Spleen (tissue), 7 donors: ENCODE measurements around the gene RAVER2.

Experiments
- POLR2A ChIP-seq, 3 donors: fragments of 450-650 bp; IDR thresholded peaks; one replicate each; pipeline ENCODE4 v1.5.1; 2017; ENCODE audit warnings: antibody characterized with exemption in 3 of 3, mild to moderate bottlenecking in 1 of 3
- POLR2AphosphoS5 ChIP-seq, 3 donors: sonication (generic); formaldehyde crosslinking; IDR thresholded peaks; one replicate each; pipeline ENCODE4 v1.5.1; 2017; ENCODE audit warnings: antibody characterized with exemption in 3 of 3
- TF ChIP-seq, protein P1 (sequence below), 11 experiments: fragments of 200-600 bp in 7 of 11; fragments of 450-650 bp in 4 of 11; sonication (generic) in 4 of 11; IDR thresholded peaks in 8 of 11; conservative IDR thresholded peaks in 3 of 11; 1 replicate in 7 of 11; 2 replicates in 4 of 11; pipeline versions ENCODE4 v1.4.0 to v1.8.0; 2016 to 2021; ENCODE audit warnings: antibody characterized with exemption in 11 of 11, inconsistent platforms in 4 of 11, mild to moderate bottlenecking in 1 of 11
- donor health status: DM: no; HTN: no; CAD: no; lungs with moderate emphysema.
- donor health status: DM: no; HTN: no; CAD: no.
- donor health status: DM: no; HTN: no; CAD: no.

DNA sequence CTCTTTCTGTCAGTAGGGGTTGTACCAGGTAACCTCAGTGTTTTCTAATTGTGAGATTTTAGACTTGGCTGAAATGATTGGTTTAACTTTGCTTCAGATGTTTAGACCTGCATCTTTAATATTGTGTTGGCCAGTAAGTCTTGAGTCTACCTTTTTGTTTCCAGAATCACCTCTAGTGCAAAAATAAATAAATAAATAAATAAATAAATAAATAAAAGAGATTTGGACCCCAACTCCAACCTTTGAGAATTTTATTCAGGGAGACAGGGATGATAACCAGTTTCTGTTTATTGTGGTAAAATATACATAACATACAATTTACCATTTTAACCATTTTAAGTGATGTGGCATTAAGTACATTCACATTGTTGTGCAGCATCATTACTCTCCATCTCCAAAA is 64.4 kb downstream of the RAVER2 start:
- TF ChIP-seq, protein P1, sequence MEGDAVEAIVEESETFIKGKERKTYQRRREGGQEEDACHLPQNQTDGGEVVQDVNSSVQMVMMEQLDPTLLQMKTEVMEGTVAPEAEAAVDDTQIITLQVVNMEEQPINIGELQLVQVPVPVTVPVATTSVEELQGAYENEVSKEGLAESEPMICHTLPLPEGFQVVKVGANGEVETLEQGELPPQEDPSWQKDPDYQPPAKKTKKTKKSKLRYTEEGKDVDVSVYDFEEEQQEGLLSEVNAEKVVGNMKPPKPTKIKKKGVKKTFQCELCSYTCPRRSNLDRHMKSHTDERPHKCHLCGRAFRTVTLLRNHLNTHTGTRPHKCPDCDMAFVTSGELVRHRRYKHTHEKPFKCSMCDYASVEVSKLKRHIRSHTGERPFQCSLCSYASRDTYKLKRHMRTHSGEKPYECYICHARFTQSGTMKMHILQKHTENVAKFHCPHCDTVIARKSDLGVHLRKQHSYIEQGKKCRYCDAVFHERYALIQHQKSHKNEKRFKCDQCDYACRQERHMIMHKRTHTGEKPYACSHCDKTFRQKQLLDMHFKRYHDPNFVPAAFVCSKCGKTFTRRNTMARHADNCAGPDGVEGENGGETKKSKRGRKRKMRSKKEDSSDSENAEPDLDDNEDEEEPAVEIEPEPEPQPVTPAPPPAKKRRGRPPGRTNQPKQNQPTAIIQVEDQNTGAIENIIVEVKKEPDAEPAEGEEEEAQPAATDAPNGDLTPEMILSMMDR (IDR thresholded peaks at IDR 0.05 in 8 of 11, conservative IDR thresholded peaks at IDR 0.05 in 3 of 11), result no peak
- TF ChIP-seq POLR2AphosphoS5 (IDR thresholded peaks at IDR 0.05), result no peak
- TF ChIP-seq POLR2A (IDR thresholded peaks at IDR 0.05), result no peak
